Adrenal gland (tissue), 12 donors: ENCODE data around the gene TIMM9. TPM values are rescaled to one million over a fixed set of nuclear protein-coding genes. Genes with fewer than 3 reads are reported as not detected.
A peak's percentile ranks its signal among the peaks of the same experiment; 100 is the strongest.
"Not testable (repeated sequence)": the region's sequence is repeated elsewhere in the genome, so short reads cannot be mapped to it uniquely, and the experiment has no call there.

Source experiments
- DNase-seq, 7 donors: peaks; one replicate each; pipeline ENCODE4 v3.0.0-alpha.2; 2019 to 2020
- H3K27ac ChIP-seq, 5 donors: fragments of 200-600 bp; sonication (generic) in 4 of 5; 1 replicate in 3 of 5; 2 replicates in 2 of 5; pipeline versions ENCODE4 v1.5.1 to v1.8.0; 2016 to 2020; ENCODE audit warnings: mild to moderate bottlenecking in 1 of 5
- H3K27me3 ChIP-seq: fragments of 200-600 bp; 2 replicates; pipeline ENCODE4 v1.8.0; 2021
- H3K36me3 ChIP-seq, 2 donors: fragments of 200-600 bp; replicated peaks in 1 of 2; 1 replicate in 1 of 2; 2 replicates in 1 of 2; pipeline versions ENCODE4 v1.5.1 to v1.8.0; 2018 to 2022
- H3K4me1 ChIP-seq, 2 donors: fragments of 200-600 bp; replicated peaks in 1 of 2; 1 replicate in 1 of 2; 2 replicates in 1 of 2; pipeline versions ENCODE4 v1.5.1 to v1.8.0; 2018 to 2021
- H3K4me3 ChIP-seq, 4 donors: fragments of 200-600 bp; sonication (generic) in 3 of 4; one replicate each; pipeline ENCODE4 v1.5.1; 2016 to 2018
- H3K9me3 ChIP-seq, 3 donors: fragments of 200-600 bp; sonication (generic) in 1 of 3; replicated peaks in 1 of 3; 1 replicate in 2 of 3; 2 replicates in 1 of 3; pipeline versions ENCODE4 v1.5.1 to v1.8.0; 2016 to 2021
- POLR2A ChIP-seq, 2 donors: fragments of 450-650 bp; IDR thresholded peaks; one replicate each; pipeline ENCODE4 v1.6.1; 2017; ENCODE audit warnings: antibody characterized with exemption in 2 of 2, mild to moderate bottlenecking in 2 of 2, moderate library complexity in 1 of 2
- WGBS, 4 donors: extraction: QIAGEN DNeasy Blood & Tissue Kit in 2 of 4; methylation state at CpG; one replicate each; pipeline versions ENCODE4 v1.1.5 to v1.1.7; 2013 to 2017; 5-methylcytosine and 5-hydroxymethylcytosine counted together
- intact Hi-C, 2 donors: fragments of 100-400 bp; cut with DNase I; formaldehyde crosslinking; loops; one replicate each; pipeline versions ENCODE4 v1.14.1 to v1.15.0; 2022 to 2023
- polyA plus RNA-seq, 3 donors: library from polyadenylated mRNA; stranded (reverse); fragments of 200-250 nt in 2 of 3; fragments of 350-450 nt in 1 of 3; fragmentation: Illumina TruSeq in 1 of 3; extraction: RNeasy Lipid Tissue Mini Kit (QIAGEN cat#74804) in 1 of 3; gene quantifications; one replicate each; pipeline ENCODE4 v1.2.3, GENCODE V29; 2013 to 2014
- total RNA-seq, 9 donors: library from RNA; depleted of rRNA in 4 of 9; stranded (reverse); fragments of >200 nt in 4 of 9; fragments of 120-200 nt in 1 of 9; fragmentation: NEBNext Ultra II Directional in 1 of 9; extraction: Animal tissue kit (Norgen Biotek cat#: 25700) in 1 of 9; gene quantifications; one replicate each; pipeline versions ENCODE4 v1.1.0 to v1.2.4, GENCODE V29; 2013 to 2023
- TF ChIP-seq, protein P1 (sequence below), 6 experiments: fragments of 450-650 bp in 4 of 6; fragments of 200-600 bp in 2 of 6; sonication (generic) in 1 of 6; IDR thresholded peaks; 1 replicate in 5 of 6; 2 replicates in 1 of 6; pipeline versions ENCODE4 v1.5.1 to v1.8.0; 2016 to 2021; ENCODE audit warnings: antibody characterized with exemption in 6 of 6, mild to moderate bottlenecking in 2 of 6, moderate library complexity in 1 of 6
- donor health status: healthy with polysubstance abuse.
- donor health status: Bipolar disorder and iron deficiency.
- donor health status: DM: yes; HTN: yes; CAD: no.
- donor health status: DM: no; HTN: no; CAD: no.
- donor health status: DM: no; HTN: no; CAD: no.
- donor health status: DM: yes; HTN: yes; CAD: no.

Gene TIMM9
- total and polyA plus RNA-seq, 12 donors = 30.3 to 113 (median 45.9) TPM

DNA sequence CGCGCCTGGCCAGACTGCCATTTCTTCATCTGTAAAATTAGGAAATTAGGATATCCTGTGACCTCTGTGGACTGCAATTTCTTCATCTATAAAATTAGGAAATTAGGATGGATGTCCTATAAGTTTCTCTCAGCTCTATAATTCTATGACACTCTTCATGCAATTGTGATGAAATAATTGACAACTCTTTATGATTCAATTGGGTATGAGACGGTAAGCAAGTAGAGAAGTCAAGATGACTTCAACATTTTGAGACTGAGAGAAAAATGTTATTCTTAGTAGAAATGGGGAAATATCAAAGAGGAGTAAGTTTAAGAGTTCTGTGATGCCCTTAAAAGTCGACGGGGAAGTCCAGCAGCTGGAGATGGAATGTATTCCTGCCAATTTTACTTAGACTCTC lies 12.1 kb upstream of the TIMM9 start:
- Histone ChIP-seq H3K4me1 (no peaks in the 10 kb centered on the region), H3K27ac (no peak overlapping the region), H3K9me3 (no peaks in the 10 kb centered on the region), H3K36me3 (peaks cover 0 to 32% of the 10 kb centered on the region in 2 donors), H3K4me3 (no peak overlapping the region), H3K27me3 (no peaks in the 10 kb centered on the region)
- no peak for DNase-seq
- TF ChIP-seq, protein P1, sequence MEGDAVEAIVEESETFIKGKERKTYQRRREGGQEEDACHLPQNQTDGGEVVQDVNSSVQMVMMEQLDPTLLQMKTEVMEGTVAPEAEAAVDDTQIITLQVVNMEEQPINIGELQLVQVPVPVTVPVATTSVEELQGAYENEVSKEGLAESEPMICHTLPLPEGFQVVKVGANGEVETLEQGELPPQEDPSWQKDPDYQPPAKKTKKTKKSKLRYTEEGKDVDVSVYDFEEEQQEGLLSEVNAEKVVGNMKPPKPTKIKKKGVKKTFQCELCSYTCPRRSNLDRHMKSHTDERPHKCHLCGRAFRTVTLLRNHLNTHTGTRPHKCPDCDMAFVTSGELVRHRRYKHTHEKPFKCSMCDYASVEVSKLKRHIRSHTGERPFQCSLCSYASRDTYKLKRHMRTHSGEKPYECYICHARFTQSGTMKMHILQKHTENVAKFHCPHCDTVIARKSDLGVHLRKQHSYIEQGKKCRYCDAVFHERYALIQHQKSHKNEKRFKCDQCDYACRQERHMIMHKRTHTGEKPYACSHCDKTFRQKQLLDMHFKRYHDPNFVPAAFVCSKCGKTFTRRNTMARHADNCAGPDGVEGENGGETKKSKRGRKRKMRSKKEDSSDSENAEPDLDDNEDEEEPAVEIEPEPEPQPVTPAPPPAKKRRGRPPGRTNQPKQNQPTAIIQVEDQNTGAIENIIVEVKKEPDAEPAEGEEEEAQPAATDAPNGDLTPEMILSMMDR (IDR thresholded peaks at IDR 0.05) = no peak
- no peak for TF ChIP-seq POLR2A (IDR thresholded peaks at IDR 0.05)
- intact Hi-C loops = no loop called here
- WGBS, 4 donors = 83 to 92% (median 89%) methylated on average over 5 of the region's 5 CpGs

DNA sequence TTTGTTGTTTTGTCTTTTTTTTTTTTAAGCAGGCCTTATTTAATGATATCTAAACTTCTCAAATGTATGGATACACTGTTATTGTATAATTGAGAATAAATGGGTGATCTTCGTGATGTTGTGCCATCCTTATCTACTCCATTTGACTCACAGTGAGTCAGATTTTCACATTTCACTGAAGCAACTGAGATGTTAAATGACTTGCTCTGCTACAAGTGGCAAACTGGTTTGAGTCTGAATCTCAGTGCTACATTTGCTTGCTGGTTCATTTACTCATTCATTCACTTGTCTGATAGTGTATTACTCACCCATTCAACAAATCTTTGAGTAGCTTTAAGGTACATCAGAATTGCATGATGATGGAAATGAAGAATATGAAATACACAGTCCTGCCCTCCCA lies 2.8 kb upstream of the TIMM9 start:
- TF ChIP-seq, protein P1 (IDR thresholded peaks at IDR 0.05) = no peak
- H3K27ac ChIP-seq = no peak overlapping the region
- DNase-seq = peak in 1 of 7 donors; percentile 19
- H3K36me3 ChIP-seq = peaks cover 0 to 28% of the 10 kb centered on the region in 2 donors
- H3K4me3 ChIP-seq = no peak overlapping the region
- H3K9me3 ChIP-seq = no peaks in the 10 kb centered on the region
- H3K27me3 ChIP-seq = no peaks in the 10 kb centered on the region
- intact Hi-C loops = no loop called here
- 24 to 42% (median 33%) methylated on average over 1 of the region's 1 CpG for WGBS, 4 donors
- peaks cover 16 to 35% of the 10 kb centered on the region in 2 donors for H3K4me1 ChIP-seq

DNA sequence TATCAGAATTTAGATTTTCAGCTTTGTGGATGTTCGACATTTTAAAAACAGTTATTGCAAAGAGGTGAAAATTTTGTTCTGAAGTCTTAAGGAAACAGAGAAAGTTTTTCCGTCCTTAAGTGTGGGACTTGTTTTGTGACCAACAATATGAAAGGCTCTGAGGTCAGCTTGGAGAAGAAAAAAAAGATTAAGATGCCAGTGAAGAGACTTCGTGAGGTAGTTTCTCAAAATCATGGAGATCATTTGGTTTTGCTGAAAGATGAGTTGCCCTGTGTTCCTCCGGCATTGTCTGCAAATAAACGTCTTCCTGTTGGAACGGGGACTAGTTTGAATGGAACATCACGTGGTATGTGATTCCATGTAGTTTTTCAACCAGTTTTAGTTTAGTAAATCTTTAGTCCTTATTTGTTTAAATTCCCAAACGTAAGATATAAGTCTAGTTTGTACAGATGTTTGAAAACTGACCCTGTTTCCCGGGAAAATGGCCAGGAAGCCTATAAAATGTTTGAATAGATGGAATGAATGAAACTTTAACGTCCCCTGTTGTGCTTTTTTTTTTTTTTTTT lies 870 bp upstream of the TIMM9 start:
- intact Hi-C loops = no loop called here

DNA sequence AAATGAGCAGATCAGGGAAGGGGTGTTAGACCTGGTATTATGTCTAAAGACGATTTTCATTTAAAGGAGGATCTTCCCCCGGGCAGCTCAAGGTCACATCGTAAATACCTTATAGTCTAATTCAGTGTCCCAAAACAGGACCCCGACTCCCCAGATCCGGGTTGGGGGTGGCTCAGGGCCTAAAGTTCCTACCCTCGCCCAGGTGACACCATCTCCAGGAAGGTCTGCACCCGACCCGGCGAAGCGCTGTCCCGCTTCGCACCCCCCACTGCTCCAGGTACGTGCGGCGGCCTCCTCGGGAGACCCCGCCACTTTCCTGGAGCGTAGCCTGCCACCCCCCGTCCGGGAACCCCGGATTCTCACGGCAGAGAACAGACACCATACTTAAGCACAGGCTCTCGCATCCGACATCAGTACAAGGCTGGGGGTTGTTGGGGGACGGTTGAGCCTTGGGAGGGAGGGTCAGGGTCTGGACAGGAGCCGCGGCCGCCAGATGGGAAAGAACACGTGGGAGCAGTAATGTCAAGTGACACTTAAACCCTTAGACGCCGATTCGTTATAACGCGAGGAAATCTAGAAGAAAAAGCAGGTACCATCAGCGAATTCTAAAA lies 556 bp downstream of the TIMM9 start:
- H3K27ac ChIP-seq = peak overlapping the region in 4 of 5 donors; percentile 82 to 96 (median 90)
- WGBS, 4 donors = 0% methylated on average over 30 to 35 of the region's 35 CpGs

More for the DNA sequence above, 870 bp upstream of the TIMM9 start:
- no peaks in the 10 kb centered on the region for H3K27me3 ChIP-seq
- H3K4me1 ChIP-seq = peaks cover 16 to 35% of the 10 kb centered on the region in 2 donors
- peak in 3 of 7 donors; percentile 17 to 30 (median 23) for DNase-seq
- H3K36me3 ChIP-seq = peaks cover 0 to 25% of the 10 kb centered on the region in 2 donors
- H3K4me3 ChIP-seq = peak overlapping the region; percentile 5 to 95 (median 36)
- 0 to 1% (median 0%) methylated on average over 10 of the region's 10 CpGs for WGBS, 4 donors
- TF ChIP-seq POLR2A (IDR thresholded peaks at IDR 0.05) = no peak
- TF ChIP-seq, protein P1 (IDR thresholded peaks at IDR 0.05) = no peak
- peak overlapping the region; percentile 82 to 96 (median 88) for H3K27ac ChIP-seq
- no peaks in the 10 kb centered on the region for H3K9me3 ChIP-seq

DNA sequence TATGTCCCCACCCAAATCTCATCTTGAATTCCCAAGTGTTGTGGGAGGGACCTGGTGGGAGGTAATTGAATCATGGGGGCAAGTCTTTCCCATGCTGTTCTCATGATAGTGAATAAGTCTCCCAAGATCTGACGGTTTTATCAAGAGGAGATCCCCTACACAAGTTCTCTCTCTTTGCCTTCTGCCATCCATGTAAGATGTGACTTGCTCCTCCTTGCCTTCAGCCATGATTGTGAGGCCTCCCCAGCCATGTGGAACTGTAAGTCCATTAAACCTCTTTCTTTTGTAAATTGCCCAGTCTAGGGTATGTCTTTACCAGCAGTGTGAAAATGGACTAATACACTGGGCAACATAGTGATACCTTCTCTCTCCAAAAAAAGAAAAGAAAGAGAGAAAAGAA lies 10.4 kb downstream of the TIMM9 start:
- intact Hi-C loops, H3K27ac ChIP-seq, H3K4me1 ChIP-seq, H3K27me3 ChIP-seq, DNase-seq, H3K9me3 ChIP-seq, H3K4me3 ChIP-seq: not testable (repeated sequence)
- H3K36me3 ChIP-seq = peaks cover 0 to 11% of the 10 kb centered on the region in 2 donors
- WGBS, 4 donors = 93 to 100% (median 100%) methylated on average over 1 of the region's 1 CpG

More for the DNA sequence above, 556 bp downstream of the TIMM9 start:
- H3K4me3 ChIP-seq = peak overlapping the region; percentile 66 to 95 (median 82)
- peaks cover 0 to 12% of the 10 kb centered on the region in 2 donors for H3K36me3 ChIP-seq
- peaks cover 16 to 35% of the 10 kb centered on the region in 2 donors for H3K4me1 ChIP-seq
- intact Hi-C loops = no loop called here
- peak; percentile 59 to 76 (median 65) for DNase-seq
- TF ChIP-seq, protein P1 (IDR thresholded peaks at IDR 0.05) = no peak
- TF ChIP-seq POLR2A (IDR thresholded peaks at IDR 0.05) = no peak
- H3K9me3 ChIP-seq = no peaks in the 10 kb centered on the region
- H3K27me3 ChIP-seq = no peaks in the 10 kb centered on the region
